PC-3 (cell line): ENCODE data around the gene TSPEAR. TPM values are rescaled to one million over a fixed set of nuclear protein-coding genes. Genes with fewer than 3 reads are reported as not detected.

ENCODE experiments used
- ATAC-seq: fragments of 200-7000 bp; cut with Tn5 transposase; 2 replicates; pipeline ENCODE4 v1.9.1; 2020; ENCODE audit warnings: mild to moderate bottlenecking, moderate library complexity
- BruUV-seq: library from RNA; stranded (reverse); fragments of 400-500 nt; replicated peaks from 2 replicates; lab custom pipeline; 2021; lab: Mats Ljungman, UMichigan
- CTCF ChIA-PET: fragments of 300-600 bp; sonication (Branson Sonifier 250); formaldehyde crosslinking; loops from one replicate; lab custom pipeline; 2022; ENCODE audit warnings: antibody characterized with exemption; lab: Charles Lee
- POLR2A ChIA-PET: fragments of 300-600 bp; sonication (Branson Sonifier 250); formaldehyde crosslinking; loops from one replicate; lab custom pipeline; 2022; ENCODE audit warnings: antibody characterized with exemption; ENCODE audit not compliant: unreplicated experiment; lab: Charles Lee
- DNase-seq: peaks from one replicate; pipeline ENCODE4 v3.0.0-alpha.2; 2015
- H2AFZ ChIP-seq: fragments of 300-600 bp; sonication (generic); 2 replicates; pipeline ENCODE4 v1.6.0; 2016; ENCODE audit warnings: antibody characterized with exemption, low read length
- H3F3A ChIP-seq: fragments of 300-600 bp; sonication (generic); one replicate; pipeline ENCODE4 v1.6.0; 2017; ENCODE audit warnings: antibody characterized with exemption, low read length, control low read depth, mild to moderate bottlenecking; ENCODE audit not compliant: unreplicated experiment
- H3K27ac ChIP-seq: fragments of 300-600 bp; sonication (generic); 2 replicates; pipeline ENCODE4 v1.5.1; 2016; ENCODE audit warnings: mild to moderate bottlenecking, low read length
- H3K27me3 ChIP-seq: fragments of 300-600 bp; sonication (generic); 2 replicates; pipeline ENCODE4 v1.6.1; 2016; ENCODE audit warnings: low read length, mixed read lengths
- H3K36me3 ChIP-seq: fragments of 300-600 bp; sonication (generic); 2 replicates; pipeline ENCODE4 v1.6.1; 2016; ENCODE audit warnings: low read depth, mixed run types, low read length, mixed read lengths
- H3K4me1 ChIP-seq: fragments of 300-600 bp; sonication (generic); 2 replicates; pipeline ENCODE4 v1.5.1; 2016; ENCODE audit warnings: low read length; ENCODE audit not compliant: insufficient read depth
- H3K4me2 ChIP-seq: fragments of 300-600 bp; sonication (generic); 2 replicates; pipeline ENCODE4 v1.6.0; 2016; ENCODE audit warnings: low read length
- H3K4me3 ChIP-seq: fragments of 300-600 bp; sonication (generic); 2 replicates; pipeline ENCODE4 v1.5.1; 2016; ENCODE audit warnings: mild to moderate bottlenecking, low read length, mixed read lengths
- H3K79me2 ChIP-seq: fragments of 300-600 bp; sonication (generic); 2 replicates; pipeline ENCODE4 v1.6.1; 2017; ENCODE audit warnings: low read length, mixed read lengths
- H3K9ac ChIP-seq: fragments of 300-600 bp; sonication (generic); 2 replicates; pipeline ENCODE4 v1.6.0; 2016; ENCODE audit warnings: mild to moderate bottlenecking, low read length
- H3K9me2 ChIP-seq: fragments of 300-600 bp; sonication (generic); replicated peaks from 2 replicates; pipeline ENCODE4 v1.6.1; 2016; ENCODE audit warnings: mixed run types, low read length, mixed read lengths
- H3K9me3 ChIP-seq: fragments of 300-600 bp; sonication (generic); 2 replicates; pipeline ENCODE4 v1.6.1; 2016; ENCODE audit warnings: low read length, mixed read lengths
- H4K20me1 ChIP-seq: fragments of 300-600 bp; sonication (generic); 2 replicates; pipeline ENCODE4 v1.6.1; 2016; ENCODE audit warnings: low read length, mixed read lengths
- CTCF ChIP-seq: fragments of 300-600 bp; sonication (generic); conservative IDR thresholded peaks from 2 replicates; pipeline ENCODE4 v1.5.1; 2017; ENCODE audit warnings: antibody characterized with exemption, low read depth, mild to moderate bottlenecking, low read length
- EZH2 ChIP-seq: fragments of 300-600 bp; sonication (generic); IDR thresholded peaks from one replicate; pipeline ENCODE4 v1.6.1; 2017; ENCODE audit warnings: antibody characterized with exemption, mild to moderate bottlenecking, low read length; ENCODE audit not compliant: unreplicated experiment
- EZH2phosphoT487 ChIP-seq: fragments of 300-600 bp; sonication (generic); IDR thresholded peaks from 2 replicates; pipeline ENCODE4 v1.6.1; 2018; ENCODE audit warnings: mild to moderate bottlenecking, antibody characterized with exemption, low read length, borderline replicate concordance
- intact Hi-C: fragments of 100-400 bp; cut with micrococcal nuclease; formaldehyde crosslinking; loops from 2 replicates; pipeline ENCODE4 v1.9.0; 2023
- total RNA-seq: library from RNA; depleted of rRNA; stranded (reverse); fragments of >200 nt; gene quantifications from 2 replicates; pipeline ENCODE4 v1.2.3, GENCODE V29; 2014

The TSPEAR gene
- total RNA-seq, 1 experiment from 2014 or later: 2.1 TPM

- Histone ChIP-seq H4K20me1 (no peaks in the 10 kb centered on the region), H3K9me3 (no peaks in the 10 kb centered on the region), H3K79me2 (no peaks in the 10 kb centered on the region), H3K9ac (no peak overlapping the region), H3K27me3 (no peaks in the 10 kb centered on the region), H3K9me2 (no peaks in the 10 kb centered on the region), H2AFZ (no peak overlapping the region), H3K4me3 (no peak overlapping the region), H3F3A (no peaks in the 10 kb centered on the region), H3K36me3 (no peaks in the 10 kb centered on the region), H3K4me1 (peaks cover 13% of the 10 kb centered on the region; the same call in 1 of the 2 replicates), H3K27ac (no peak overlapping the region), H3K4me2 (no peak overlapping the region)
- no TSS peak for BruUV-seq
- ChIA-PET POLR2A (no interaction called here), CTCF (no interaction called here)
- DNase-seq (no peak), ATAC-seq (no peak)
- intact Hi-C loops: no loop called here
- TF ChIP-seq EZH2phosphoT487 (no peak), EZH2 (no peak), CTCF (no peak)
Observed at GRCh38 chr21:44730028-44730395, 18.6 kb upstream of the TSPEAR start.

GRCh38 chr21:44729336-44730027 lies 18.1 kb upstream of the TSPEAR start:
- no peaks in the 10 kb centered on the region for H3K27me3 ChIP-seq
- H4K20me1 ChIP-seq: no peaks in the 10 kb centered on the region
- no peak overlapping the region for H3K27ac ChIP-seq
- H3K4me3 ChIP-seq: no peak overlapping the region
- no peak overlapping the region for H3K4me2 ChIP-seq
- no peak for TF ChIP-seq EZH2
- TF ChIP-seq EZH2phosphoT487: no peak
- TF ChIP-seq CTCF: no peak
- H3K9ac ChIP-seq: no peak overlapping the region
- no peaks in the 10 kb centered on the region for H3K9me3 ChIP-seq
- intact Hi-C loops: no loop called here
- ChIA-PET POLR2A (no interaction called here), CTCF (no interaction called here)
- DNase-seq (no peak), ATAC-seq (no peak)
- BruUV-seq: no TSS peak
- H3K9me2 ChIP-seq: no peaks in the 10 kb centered on the region
- H3F3A ChIP-seq: no peaks in the 10 kb centered on the region
- no peak overlapping the region for H2AFZ ChIP-seq
- peaks cover 13% of the 10 kb centered on the region; the same call in 1 of the 2 replicates for H3K4me1 ChIP-seq
- H3K36me3 ChIP-seq: no peaks in the 10 kb centered on the region
- H3K79me2 ChIP-seq: no peaks in the 10 kb centered on the region

- ChIA-PET CTCF (no interaction called here), POLR2A (no interaction called here)
- ATAC-seq: no peak
- peaks cover 6% of the 10 kb centered on the region; the same call in 1 of the 2 replicates for H3K4me1 ChIP-seq
- H3K4me3 ChIP-seq: no peak overlapping the region
- no TSS peak for BruUV-seq
- H3K27me3 ChIP-seq: no peaks in the 10 kb centered on the region
- no peak overlapping the region for H3K9ac ChIP-seq
- H3K79me2 ChIP-seq: no peaks in the 10 kb centered on the region
- no peaks in the 10 kb centered on the region for H3K9me2 ChIP-seq
- intact Hi-C loops: no loop called here
- H3K27ac ChIP-seq: no peak overlapping the region
- no peaks in the 10 kb centered on the region for H3K9me3 ChIP-seq
- no peak for TF ChIP-seq CTCF
- no peak for TF ChIP-seq EZH2
- TF ChIP-seq EZH2phosphoT487: no peak
- no peaks in the 10 kb centered on the region for H3F3A ChIP-seq
- no peak for DNase-seq
- H3K4me2 ChIP-seq: no peak overlapping the region
- H4K20me1 ChIP-seq: no peaks in the 10 kb centered on the region
- no peaks in the 10 kb centered on the region for H3K36me3 ChIP-seq
- H2AFZ ChIP-seq: no peak overlapping the region
Observed at GRCh38 chr21:44728716-44729115, 17.3 kb upstream of the TSPEAR start.
